Neural progenitor cell (in vitro differentiated cells): Measurements from ENCODE around the gene CCDC185.

Experiments
- CTCF ChIP-seq: fragments of 200-600 bp; sonication (generic); IDR thresholded peaks from 2 replicates; pipeline ENCODE4 v1.5.1; 2017; ENCODE audit warnings: antibody characterized with exemption, mild to moderate bottlenecking
- EZH2 ChIP-seq: fragments of 200-600 bp; sonication (generic); IDR thresholded peaks from 2 replicates; pipeline ENCODE4 v1.6.1; 2017; ENCODE audit warnings: antibody characterized with exemption, mild to moderate bottlenecking, moderate library complexity
- EZH2phosphoT487 ChIP-seq: fragments of 200-600 bp; sonication (generic); IDR thresholded peaks from 2 replicates; pipeline ENCODE4 v1.6.1; 2017; ENCODE audit warnings: antibody characterized with exemption

- TF ChIP-seq CTCF (no peak), EZH2phosphoT487 (no peak), EZH2 (no peak)
These were observed 42.8 kb upstream of the CCDC185 start for GRCh38 chr1:223350361-223350908.
